Thoracic aorta (tissue), 2 donors: ENCODE results near the gene F11. TPM values are rescaled to one million over a fixed set of nuclear protein-coding genes. Genes with fewer than 3 reads are reported as not detected.
"Not testable (repeated sequence)": the region's sequence is repeated elsewhere in the genome, so short reads cannot be mapped to it uniquely, and the experiment has no call there.

Source experiments
- ATAC-seq: fragments of 150-250 bp; one replicate; pipeline ENCODE4 v1.8.0; 2017; ENCODE audit warnings: low read depth; ENCODE audit not compliant: insufficient number of reproducible peaks, low FRiP score
- DNase-seq: peaks from one replicate; pipeline ENCODE4 v3.0.0-alpha.2; 2020; ENCODE audit warnings: low spot score
- H3K27ac ChIP-seq, 2 donors: fragments of 200-600 bp; sonication (generic); 1 replicate in 1 of 2; 2 replicates in 1 of 2; pipeline ENCODE4 v1.5.1; 2016; ENCODE audit warnings: mild to moderate bottlenecking in 2 of 2, moderate library complexity in 2 of 2
- H3K27me3 ChIP-seq: fragments of 200-600 bp; sonication (generic); replicated peaks from 2 replicates; pipeline ENCODE4 v1.6.0; 2016; ENCODE audit warnings: mild to moderate bottlenecking; ENCODE audit not compliant: insufficient read depth
- H3K36me3 ChIP-seq: fragments of 200-600 bp; sonication (generic); one replicate; pipeline ENCODE4 v1.5.1; 2016
- H3K4me1 ChIP-seq, 2 donors: fragments of 200-600 bp; sonication (generic); 1 replicate in 1 of 2; 2 replicates in 1 of 2; pipeline versions ENCODE4 v1.5.1 to v1.6.0; 2016; ENCODE audit warnings: low read depth in 2 of 2, mild to moderate bottlenecking in 1 of 2; ENCODE audit not compliant: control insufficient read depth in 1 of 2
- H3K4me3 ChIP-seq: fragments of 200-600 bp; sonication (generic); 2 replicates; pipeline ENCODE4 v1.5.1; 2016; ENCODE audit warnings: mild to moderate bottlenecking
- H3K9me3 ChIP-seq: fragments of 200-600 bp; sonication (generic); 2 replicates; pipeline ENCODE4 v1.5.1; 2016
- total RNA-seq, 2 donors: library from RNA; depleted of rRNA; stranded (reverse); fragments of >200 nt; gene quantifications; one replicate each; pipeline versions ENCODE4 v1.1.0 to v1.2.3, GENCODE V29; 2016
- TF ChIP-seq, protein P1 (sequence below): fragments of 200-600 bp; sonication (generic); IDR thresholded peaks from one replicate; pipeline ENCODE4 v1.5.1; 2019; ENCODE audit warnings: antibody characterized with exemption

F11 gene
- total RNA-seq, 2 donors from 2014 or later: not detected

DNA sequence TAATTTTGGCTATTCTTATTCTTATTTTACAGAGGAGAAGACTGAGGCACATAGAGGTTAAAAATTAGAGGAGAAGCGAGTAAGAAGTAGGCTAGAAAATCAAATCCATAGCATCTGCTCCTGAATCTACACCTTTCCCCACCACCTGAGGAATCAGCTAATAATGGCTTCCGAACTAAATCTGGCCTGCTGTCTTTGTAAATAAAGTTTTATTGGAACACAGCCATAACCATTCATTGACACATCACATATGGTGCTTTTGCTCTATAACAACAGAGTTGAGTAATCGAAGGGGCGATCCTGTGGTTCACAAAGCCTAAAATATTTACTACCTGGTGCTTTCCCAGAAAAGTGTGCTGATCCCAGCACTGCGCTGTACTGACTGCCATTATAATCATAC lies 38.2 kb downstream of the F11 start:
- Histone ChIP-seq H3K36me3 (no peaks in the 10 kb centered on the region), H3K27ac (no peak overlapping the region), H3K9me3 (no peaks in the 10 kb centered on the region), H3K27me3 (no peaks in the 10 kb centered on the region), H3K4me3 (no peak overlapping the region), H3K4me1 (no peaks in the 10 kb centered on the region)
- no peak for ATAC-seq
- TF ChIP-seq, protein P1, sequence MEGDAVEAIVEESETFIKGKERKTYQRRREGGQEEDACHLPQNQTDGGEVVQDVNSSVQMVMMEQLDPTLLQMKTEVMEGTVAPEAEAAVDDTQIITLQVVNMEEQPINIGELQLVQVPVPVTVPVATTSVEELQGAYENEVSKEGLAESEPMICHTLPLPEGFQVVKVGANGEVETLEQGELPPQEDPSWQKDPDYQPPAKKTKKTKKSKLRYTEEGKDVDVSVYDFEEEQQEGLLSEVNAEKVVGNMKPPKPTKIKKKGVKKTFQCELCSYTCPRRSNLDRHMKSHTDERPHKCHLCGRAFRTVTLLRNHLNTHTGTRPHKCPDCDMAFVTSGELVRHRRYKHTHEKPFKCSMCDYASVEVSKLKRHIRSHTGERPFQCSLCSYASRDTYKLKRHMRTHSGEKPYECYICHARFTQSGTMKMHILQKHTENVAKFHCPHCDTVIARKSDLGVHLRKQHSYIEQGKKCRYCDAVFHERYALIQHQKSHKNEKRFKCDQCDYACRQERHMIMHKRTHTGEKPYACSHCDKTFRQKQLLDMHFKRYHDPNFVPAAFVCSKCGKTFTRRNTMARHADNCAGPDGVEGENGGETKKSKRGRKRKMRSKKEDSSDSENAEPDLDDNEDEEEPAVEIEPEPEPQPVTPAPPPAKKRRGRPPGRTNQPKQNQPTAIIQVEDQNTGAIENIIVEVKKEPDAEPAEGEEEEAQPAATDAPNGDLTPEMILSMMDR: no peak
- no peak for DNase-seq

DNA sequence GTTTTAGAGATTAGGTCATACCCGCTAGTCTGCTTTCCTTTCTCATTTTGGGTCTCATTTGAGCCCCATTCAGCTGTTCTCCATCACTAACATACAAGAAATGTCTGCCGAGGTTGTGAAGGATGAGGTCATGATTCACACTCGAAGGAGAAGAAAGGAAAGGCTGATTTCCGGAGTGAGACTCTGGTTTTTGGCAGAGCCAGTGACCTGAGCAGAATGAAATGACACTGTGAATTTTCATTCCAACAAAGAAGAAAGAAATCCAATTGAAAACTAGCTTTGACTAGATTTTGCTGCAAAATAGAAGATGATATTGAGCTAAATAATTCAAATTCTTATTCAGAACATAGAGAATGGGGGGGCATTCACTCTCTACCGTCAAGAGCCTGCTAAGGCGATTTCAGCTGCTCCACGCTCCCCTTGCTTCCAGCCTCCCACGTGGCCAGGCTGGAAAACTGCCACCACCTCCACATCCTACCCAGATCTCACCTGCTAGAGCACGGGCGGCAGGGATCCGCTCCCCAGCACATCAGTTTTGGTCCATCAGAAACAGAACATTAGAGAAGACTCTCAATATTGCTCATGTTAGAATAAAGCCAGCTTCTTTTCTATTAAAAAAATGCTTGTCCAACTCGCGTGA lies 39.0 kb downstream of the F11 start:
- Histone ChIP-seq H3K36me3 (no peaks in the 10 kb centered on the region), H3K9me3 (no peaks in the 10 kb centered on the region), H3K4me1 (no peaks in the 10 kb centered on the region), H3K4me3 (no peak overlapping the region), H3K27ac (no peak overlapping the region), H3K27me3 (no peaks in the 10 kb centered on the region)
- DNase-seq: no peak
- TF ChIP-seq, protein P1: no peak
- no peak for ATAC-seq

DNA sequence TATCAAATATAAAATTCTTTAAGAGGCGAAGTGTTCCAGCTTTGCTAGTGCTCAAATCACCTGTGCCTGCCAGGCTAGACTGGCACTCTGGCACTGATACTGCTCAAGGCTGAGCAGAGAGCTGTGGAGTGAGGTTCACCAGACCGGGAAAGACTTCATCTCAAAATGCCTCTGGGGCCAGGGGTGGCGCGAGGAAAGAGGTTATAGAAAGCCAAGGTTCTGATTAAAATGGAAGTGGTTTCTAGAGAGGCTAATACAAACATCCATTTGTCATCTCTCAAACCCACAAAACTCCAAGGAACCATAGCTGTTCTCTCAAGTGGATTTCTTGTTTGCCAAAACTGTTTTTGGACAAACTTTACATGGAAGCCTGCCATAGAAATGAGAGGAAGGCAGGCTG lies 41.5 kb downstream of the F11 start:
- TF ChIP-seq, protein P1: no peak
- ATAC-seq: no peak
- H3K9me3 ChIP-seq: no peaks in the 10 kb centered on the region

DNA sequence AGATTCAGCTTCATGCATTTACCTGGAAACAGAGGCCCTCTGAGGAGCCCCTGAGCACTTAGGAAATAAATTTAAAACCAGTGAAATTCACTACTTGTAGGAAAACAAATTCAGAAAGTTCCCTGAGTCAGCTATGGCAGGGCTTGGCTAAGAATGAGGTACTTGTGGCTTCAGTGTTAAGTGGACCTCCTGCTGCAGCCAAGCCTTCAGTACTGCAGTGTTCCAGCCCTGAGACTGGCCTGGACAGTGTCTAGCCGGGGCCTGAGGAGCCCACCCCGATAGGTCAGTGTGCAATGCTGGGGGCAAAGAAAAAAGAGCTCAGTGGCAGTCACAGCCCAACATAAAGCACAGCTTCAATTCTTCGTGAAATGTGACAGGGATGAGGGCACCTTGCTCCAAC lies 41.9 kb downstream of the F11 start:
- no peak overlapping the region for H3K27ac ChIP-seq
- H3K36me3 ChIP-seq: no peaks in the 10 kb centered on the region
- no peak for DNase-seq
- no peaks in the 10 kb centered on the region for H3K27me3 ChIP-seq
- H3K4me3 ChIP-seq: no peak overlapping the region
- no peaks in the 10 kb centered on the region for H3K9me3 ChIP-seq
- no peaks in the 10 kb centered on the region for H3K4me1 ChIP-seq
- TF ChIP-seq, protein P1: no peak
- ATAC-seq: no peak

More for the DNA sequence above, 41.5 kb downstream of the F11 start:
- no peaks in the 10 kb centered on the region for H3K27me3 ChIP-seq
- no peak for DNase-seq
- H3K4me3 ChIP-seq: no peak overlapping the region
- H3K36me3 ChIP-seq: no peaks in the 10 kb centered on the region
- no peaks in the 10 kb centered on the region for H3K4me1 ChIP-seq
- no peak overlapping the region for H3K27ac ChIP-seq

DNA sequence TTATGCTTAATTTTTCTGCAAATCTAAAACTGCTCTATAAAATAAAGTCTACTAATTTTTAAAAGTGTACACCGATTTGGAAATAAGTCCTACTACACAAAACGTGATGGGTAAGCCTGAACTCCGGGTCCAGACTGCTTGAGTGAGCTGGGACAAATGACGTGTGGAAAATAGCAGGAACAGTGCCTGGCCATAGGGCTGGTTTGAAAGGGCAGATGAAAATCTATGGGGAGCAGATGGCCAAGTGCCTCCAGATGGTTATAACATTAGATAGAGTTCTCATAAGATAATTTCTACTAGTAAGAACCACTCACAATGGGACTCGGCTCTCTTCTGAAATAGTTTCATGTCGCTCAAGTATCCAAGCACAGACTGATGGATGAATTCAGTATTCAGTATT lies 52.5 kb downstream of the F11 start:
- TF ChIP-seq, protein P1: no peak
- ATAC-seq: no peak
- H3K4me3 ChIP-seq: no peak overlapping the region
- H3K4me1 ChIP-seq: no peaks in the 10 kb centered on the region
- H3K36me3 ChIP-seq: no peaks in the 10 kb centered on the region
- H3K27me3 ChIP-seq: no peaks in the 10 kb centered on the region
- no peak for DNase-seq
- H3K27ac ChIP-seq: no peak overlapping the region
- H3K9me3 ChIP-seq: no peaks in the 10 kb centered on the region

DNA sequence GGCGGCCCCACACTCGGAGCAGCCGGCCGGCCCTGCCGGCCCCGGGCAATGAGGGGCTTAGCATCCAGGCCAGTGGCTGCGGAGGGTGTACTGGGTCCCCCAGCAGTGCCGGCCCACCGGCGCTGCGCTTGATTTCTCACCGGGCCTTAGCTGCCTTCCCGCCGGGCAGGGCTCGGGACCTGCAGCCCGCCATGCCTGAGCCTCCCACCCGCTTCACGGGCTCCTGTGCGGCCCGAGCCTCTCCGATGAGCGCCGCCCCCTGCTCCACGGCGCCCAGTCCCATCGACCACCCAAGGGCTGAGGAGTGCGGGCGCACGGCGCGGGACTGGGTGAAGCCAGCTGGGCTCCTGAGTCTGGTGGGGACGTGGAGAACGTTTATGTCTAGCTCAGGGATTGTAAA lies 58.7 kb downstream of the F11 start:
- not testable (repeated sequence) for H3K9me3 ChIP-seq, DNase-seq, H3K4me1 ChIP-seq, H3K36me3 ChIP-seq, H3K27ac ChIP-seq, H3K27me3 ChIP-seq, ATAC-seq, H3K4me3 ChIP-seq
